Measurements from ENCODE around the gene AKIRIN2. TPM values are rescaled to one million over a fixed set of nuclear protein-coding genes. Genes with fewer than 3 reads are reported as not detected.

AKIRIN2 gene
- 21.4 and 25.2 TPM in 2 replicates for total RNA-seq

GRCh38 chr6:87701676-87702588 is at the start of gene AKIRIN2:
TSS of gene AKIRIN2 (minus strand) at chr6:87702233. CDS start at chr6:87701684, 549 bp downstream.

Other genes starting within 250 kb of the AKIRIN2 start
- 8.5 and 12.2 TPM in 2 replicates for gene SLC35A1, start 229.3 kb downstream of the AKIRIN2 start, total RNA-seq
- 21.4 and 21.6 TPM in 2 replicates for gene RARS2, start 112.2 kb downstream of the AKIRIN2 start, total RNA-seq
- gene ORC3, start 112.1 kb downstream of the AKIRIN2 start, total RNA-seq = 14.5 and 21.4 TPM in 2 replicates